ENCODE measurements around the gene KLHL10. TPM values are rescaled to one million over a fixed set of nuclear protein-coding genes. Genes with fewer than 3 reads are reported as not detected.

The KLHL10 gene
- total RNA-seq, 2 experiments from 2014 or later: not detected

DNA sequence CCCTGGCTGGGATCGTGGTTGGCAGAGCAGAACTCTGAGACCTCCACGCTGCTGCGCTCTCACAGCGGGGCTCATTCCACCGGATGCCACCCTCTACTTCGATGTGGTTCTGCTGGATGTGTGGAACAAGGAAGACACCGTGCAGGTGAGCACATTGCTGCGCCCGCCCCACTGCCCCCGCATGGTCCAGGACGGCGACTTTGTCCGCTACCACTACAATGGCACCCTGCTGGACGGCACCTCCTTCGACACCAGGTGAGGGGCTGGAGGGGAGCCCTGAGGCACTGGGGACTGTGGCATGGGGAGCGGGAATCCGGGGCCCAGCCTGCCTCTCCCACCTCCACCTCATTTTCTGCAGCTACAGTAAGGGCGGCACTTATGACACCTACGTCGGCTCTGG, 19.6 kb upstream of the KLHL10 start:
- no peaks in the 10 kb centered on the region for H3K9me3 ChIP-seq (ENCODE audit: control insufficient read depth in 1 of 2, insufficient read depth in 1 of 2, low read length in 2 of 2)
- Mint-ChIP-seq H3K4me3 (no peak overlapping the region), H3K9me3 (no peaks in the 10 kb centered on the region), H3K27me3 (no peaks in the 10 kb centered on the region), H3K4me1 (ENCODE audit: low read depth) (no peaks in the 10 kb centered on the region), H3K27ac (no peak overlapping the region), H3K36me3 (ENCODE audit: low read depth) (no peaks in the 10 kb centered on the region)
- intact Hi-C loops (cut with DNase I, micrococcal nuclease): no loop called here
- no peak overlapping the region for H3K27ac ChIP-seq (ENCODE audit: low read depth in 1 of 2, low read length in 2 of 2)
- H3K4me3 ChIP-seq (ENCODE audit: low read length): no peak overlapping the region
- CTCF ChIA-PET: no interaction called here
- TF ChIP-seq, protein P1, sequence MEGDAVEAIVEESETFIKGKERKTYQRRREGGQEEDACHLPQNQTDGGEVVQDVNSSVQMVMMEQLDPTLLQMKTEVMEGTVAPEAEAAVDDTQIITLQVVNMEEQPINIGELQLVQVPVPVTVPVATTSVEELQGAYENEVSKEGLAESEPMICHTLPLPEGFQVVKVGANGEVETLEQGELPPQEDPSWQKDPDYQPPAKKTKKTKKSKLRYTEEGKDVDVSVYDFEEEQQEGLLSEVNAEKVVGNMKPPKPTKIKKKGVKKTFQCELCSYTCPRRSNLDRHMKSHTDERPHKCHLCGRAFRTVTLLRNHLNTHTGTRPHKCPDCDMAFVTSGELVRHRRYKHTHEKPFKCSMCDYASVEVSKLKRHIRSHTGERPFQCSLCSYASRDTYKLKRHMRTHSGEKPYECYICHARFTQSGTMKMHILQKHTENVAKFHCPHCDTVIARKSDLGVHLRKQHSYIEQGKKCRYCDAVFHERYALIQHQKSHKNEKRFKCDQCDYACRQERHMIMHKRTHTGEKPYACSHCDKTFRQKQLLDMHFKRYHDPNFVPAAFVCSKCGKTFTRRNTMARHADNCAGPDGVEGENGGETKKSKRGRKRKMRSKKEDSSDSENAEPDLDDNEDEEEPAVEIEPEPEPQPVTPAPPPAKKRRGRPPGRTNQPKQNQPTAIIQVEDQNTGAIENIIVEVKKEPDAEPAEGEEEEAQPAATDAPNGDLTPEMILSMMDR (IDR thresholded peaks at IDR 0.05): no peak
- POLR2A ChIA-PET: no interaction called here
- H3K27me3 ChIP-seq (ENCODE audit: control insufficient read depth in 1 of 2, insufficient read depth in 2 of 2, low read length in 2 of 2): no peaks in the 10 kb centered on the region
- ATAC-seq (ENCODE audit: poor library complexity) (no peak), DNase-seq (no peak)
- peaks cover under 1% of the 10 kb centered on the region for H3K4me1 ChIP-seq (ENCODE audit: insufficient read depth, low read length)
- H3K36me3 ChIP-seq (ENCODE audit: insufficient read depth, low read length): no peaks in the 10 kb centered on the region

DNA sequence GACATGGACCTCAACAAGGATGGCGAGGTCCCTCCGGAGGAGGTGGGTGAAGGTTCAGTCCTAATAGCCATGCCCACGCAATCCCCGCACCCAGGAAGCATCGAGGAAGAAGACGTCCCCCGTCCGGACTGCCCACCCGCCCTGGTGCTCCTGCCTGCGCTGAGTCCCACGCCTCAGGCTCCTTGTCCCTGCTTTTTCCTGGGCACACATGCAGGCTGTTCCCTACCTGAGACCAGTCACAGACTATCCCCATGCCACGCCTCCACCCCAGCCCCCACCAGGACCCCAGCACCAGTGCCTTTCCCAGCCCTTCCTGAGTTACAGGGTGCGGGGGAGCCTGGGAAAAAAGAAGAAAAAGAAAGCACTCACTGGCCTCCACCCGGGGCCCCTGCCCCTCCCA, 15.8 kb upstream of the KLHL10 start:
- H3K4me1 Mint-ChIP-seq (ENCODE audit: low read depth): no peaks in the 10 kb centered on the region
- TF ChIP-seq, protein P1 (IDR thresholded peaks at IDR 0.05): no peak
- intact Hi-C loops (cut with DNase I, micrococcal nuclease): no loop called here
- no peaks in the 10 kb centered on the region for H3K27me3 Mint-ChIP-seq
- H3K9me3 Mint-ChIP-seq: no peaks in the 10 kb centered on the region
- no peaks in the 10 kb centered on the region for H3K36me3 Mint-ChIP-seq (ENCODE audit: low read depth)
- ATAC-seq (ENCODE audit: poor library complexity): no peak
- H3K4me3 ChIP-seq (ENCODE audit: low read length): no peak overlapping the region
- no peaks in the 10 kb centered on the region for H3K9me3 ChIP-seq (ENCODE audit: control insufficient read depth in 1 of 2, insufficient read depth in 1 of 2, low read length in 2 of 2)
- ChIA-PET POLR2A (interaction anchor here (1.2 kb wide), 1 partner anchor 11 kb away, joined by 3 read pairs; no protein-coding TSS in a partner anchor), CTCF (no interaction called here)
- no peaks in the 10 kb centered on the region for H3K4me1 ChIP-seq (ENCODE audit: insufficient read depth, low read length)
- no peak for DNase-seq
- no peak overlapping the region for H3K4me3 Mint-ChIP-seq
- H3K36me3 ChIP-seq (ENCODE audit: insufficient read depth, low read length): peaks cover 2% of the 10 kb centered on the region
- H3K27me3 ChIP-seq (ENCODE audit: control insufficient read depth in 1 of 2, insufficient read depth in 2 of 2, low read length in 2 of 2): no peaks in the 10 kb centered on the region
- no peak overlapping the region for H3K27ac ChIP-seq (ENCODE audit: low read depth in 1 of 2, low read length in 2 of 2)
- no peak overlapping the region for H3K27ac Mint-ChIP-seq

GRCh38 chr17:41822216-41823140, 15.1 kb upstream of the KLHL10 start:
- no peak overlapping the region for H3K4me3 ChIP-seq (ENCODE audit: low read length)
- H3K9me3 ChIP-seq (ENCODE audit: control insufficient read depth in 1 of 2, insufficient read depth in 1 of 2, low read length in 2 of 2): no peaks in the 10 kb centered on the region
- TF ChIP-seq, protein P1 (IDR thresholded peaks at IDR 0.05): no peak
- ChIA-PET POLR2A (interaction anchor here (1.2 kb wide), 1 partner anchor 12 kb away, joined by 3 read pairs; no protein-coding TSS in a partner anchor), CTCF (no interaction called here)
- Mint-ChIP-seq H3K4me1 (ENCODE audit: low read depth) (no peaks in the 10 kb centered on the region), H3K36me3 (ENCODE audit: low read depth) (peaks cover 3% of the 10 kb centered on the region), H3K4me3 (no peak overlapping the region), H3K27me3 (no peaks in the 10 kb centered on the region), H3K9me3 (no peaks in the 10 kb centered on the region), H3K27ac (no peak overlapping the region)
- no peaks in the 10 kb centered on the region for H3K4me1 ChIP-seq (ENCODE audit: insufficient read depth, low read length)
- peaks cover 2% of the 10 kb centered on the region for H3K36me3 ChIP-seq (ENCODE audit: insufficient read depth, low read length)
- no peak overlapping the region for H3K27ac ChIP-seq (ENCODE audit: low read depth in 1 of 2, low read length in 2 of 2)
- no peak for DNase-seq
- intact Hi-C loops (cut with DNase I, micrococcal nuclease): no loop called here
- no peaks in the 10 kb centered on the region for H3K27me3 ChIP-seq (ENCODE audit: control insufficient read depth in 1 of 2, insufficient read depth in 2 of 2, low read length in 2 of 2)
- ATAC-seq (ENCODE audit: poor library complexity): no peak

Data from CD4-positive, alpha-beta T cell (primary cell).